ENCODE measurements around the gene MSL2. TPM values are rescaled to one million over a fixed set of nuclear protein-coding genes. Genes with fewer than 3 reads are reported as not detected.

Gene MSL2
- polyA plus RNA-seq, 1 of the 3 experiments (the other 2 are of a cell fraction): 2.4 TPM

- Histone ChIP-seq H2AFZ (ENCODE audit: low read depth) (no peak overlapping the region), H3F3A (replicated peaks; ENCODE audit: insufficient read depth) (no peaks in the 10 kb centered on the region), H3K4me2 (no peak overlapping the region), H3K79me2 (ENCODE audit: insufficient read depth) (no peaks in the 10 kb centered on the region), H4K20me1 (ENCODE audit: insufficient read depth) (no peaks in the 10 kb centered on the region), H3K4me1 (ENCODE audit: control insufficient read depth in 1 of 2, insufficient read depth in 2 of 2, low read depth in 1 of 2, low read length in 1 of 2) (no peaks in the 10 kb centered on the region), H3K36me3 (replicated peaks in 1 of 2; ENCODE audit: control insufficient read depth in 1 of 2, insufficient read depth in 2 of 2, low read length in 1 of 2) (no peaks in the 10 kb centered on the region), H3K4me3 (ENCODE audit: low read depth in 2 of 2, low read length in 1 of 2) (no peak overlapping the region), H3K9me2 (no peaks in the 10 kb centered on the region), H3K9me3 (no peaks in the 10 kb centered on the region), H3K9ac (no peak overlapping the region), H3K27ac (ENCODE audit: low read depth in 2 of 2, low read length in 1 of 2) (no peak overlapping the region), H3K27me3 (ENCODE audit: insufficient read depth) (no peaks in the 10 kb centered on the region)
- DNase-seq: no peak
- TF ChIP-seq TCF12 (IDR thresholded peaks at IDR 0.05): no peak
- no peak for TF ChIP-seq ZBTB33 (IDR thresholded peaks at IDR 0.05; ENCODE audit: borderline replicate concordance, low read depth)
- TF ChIP-seq POLR2AphosphoS5 (IDR thresholded peaks at IDR 0.05; ENCODE audit: low read depth, low read length): no peak
- TF ChIP-seq GABPA (IDR thresholded peaks at IDR 0.05; ENCODE audit: low read depth): no peak
- TF ChIP-seq IRF3 (IDR thresholded peaks at IDR 0.05; ENCODE audit: low read depth, low read length): no peak
- no peak for TF ChIP-seq NRF1 (IDR thresholded peaks at IDR 0.05; ENCODE audit: low read depth, low read length)
- TF ChIP-seq FOXJ3 (CRISPR knock-in tag; IDR thresholded peaks at IDR 0.05): no peak
- TF ChIP-seq ELF1 (IDR thresholded peaks at IDR 0.05): no peak
- no peak for TF ChIP-seq RAD21 (IDR thresholded peaks at IDR 0.05; ENCODE audit: low read length)
- no peak for TF ChIP-seq FOSL2 (IDR thresholded peaks at IDR 0.05; ENCODE audit: borderline replicate concordance, low read depth)
- TF ChIP-seq PBX3 (IDR thresholded peaks at IDR 0.05): no peak
- TF ChIP-seq CHD2 (IDR thresholded peaks at IDR 0.05; ENCODE audit: low read length, partially characterized antibody): no peak
- TF ChIP-seq RXRA (IDR thresholded peaks at IDR 0.05; ENCODE audit: borderline replicate concordance, low read depth): no peak
- TF ChIP-seq RCOR1 (IDR thresholded peaks at IDR 0.05; ENCODE audit: low read length): no peak
- no peak for TF ChIP-seq GATA2 (CRISPR knock-in tag; IDR thresholded peaks at IDR 0.05)
- no peak for TF ChIP-seq MXI1 (IDR thresholded peaks at IDR 0.05; ENCODE audit: low read depth, low read length)
- no peak for TF ChIP-seq JUND (IDR thresholded peaks at IDR 0.05)
- CTCF ChIA-PET: no interaction called here
- WGBS (ENCODE audit: low lambda C conversion rate): 21% methylated on average over 1 of the region's 1 CpG
- POLR2A ChIA-PET: no interaction called here
These were observed 39.4 kb upstream of the MSL2 start for GRCh38 chr3:136235545-136235944.
